ENCODE results near the gene SLC16A3.

Gene SLC16A3

DNA sequence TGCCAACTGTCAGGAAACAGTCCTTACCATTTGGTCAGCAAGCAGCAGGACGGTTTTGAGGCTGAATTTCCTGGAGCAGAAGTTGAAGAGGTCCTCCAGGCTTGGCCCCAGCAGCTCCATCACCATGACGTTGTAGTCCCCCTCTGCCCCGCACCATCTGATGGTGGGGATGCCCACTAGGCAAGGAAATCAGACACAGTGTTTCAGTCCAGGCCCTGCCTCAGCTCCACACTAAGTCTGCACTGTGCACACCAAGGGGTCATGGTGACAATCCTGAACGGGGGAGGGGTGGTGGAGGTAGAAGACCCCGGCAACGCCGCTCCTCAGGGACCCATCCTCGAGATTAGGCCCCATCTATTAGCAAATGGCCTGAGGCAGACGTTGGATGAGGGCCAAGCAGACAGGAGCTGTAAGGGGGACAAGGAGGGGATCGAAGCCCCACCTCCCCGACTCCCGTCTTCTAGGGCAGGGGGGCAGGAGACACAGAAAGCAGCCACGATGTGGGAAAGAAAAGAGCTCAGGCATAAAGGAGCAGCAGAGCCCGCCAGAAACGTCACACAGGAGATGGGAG, 26.6 kb downstream of the SLC16A3 start:
- H3K4me1 ChIP-seq (ENCODE audit: control insufficient read depth, insufficient read depth, low read length): no peaks in the 10 kb centered on the region
- no peak overlapping the region for H3K27ac ChIP-seq (ENCODE audit: extremely low read depth, low read depth, low read length)
- H3K4me3 ChIP-seq (ENCODE audit: low read depth, low read length): no peak overlapping the region
- CTCF ChIA-PET: interaction anchor here (0.7 to 0.8 kb wide), 2 partner anchors 11 to 19 kb away, joined by 3 read pairs; no protein-coding TSS in a partner anchor
- peaks cover 62 to 96% of the 10 kb centered on the region in 2 experiments for H3K36me3 ChIP-seq (ENCODE audit: control insufficient read depth in 2 of 2, insufficient read depth in 1 of 2, low read length in 2 of 2)
- TF ChIP-seq OVOL3 (tag by site-specific recombination; IDR thresholded peaks at IDR 0.05): no peak
- TF ChIP-seq, protein P1, sequence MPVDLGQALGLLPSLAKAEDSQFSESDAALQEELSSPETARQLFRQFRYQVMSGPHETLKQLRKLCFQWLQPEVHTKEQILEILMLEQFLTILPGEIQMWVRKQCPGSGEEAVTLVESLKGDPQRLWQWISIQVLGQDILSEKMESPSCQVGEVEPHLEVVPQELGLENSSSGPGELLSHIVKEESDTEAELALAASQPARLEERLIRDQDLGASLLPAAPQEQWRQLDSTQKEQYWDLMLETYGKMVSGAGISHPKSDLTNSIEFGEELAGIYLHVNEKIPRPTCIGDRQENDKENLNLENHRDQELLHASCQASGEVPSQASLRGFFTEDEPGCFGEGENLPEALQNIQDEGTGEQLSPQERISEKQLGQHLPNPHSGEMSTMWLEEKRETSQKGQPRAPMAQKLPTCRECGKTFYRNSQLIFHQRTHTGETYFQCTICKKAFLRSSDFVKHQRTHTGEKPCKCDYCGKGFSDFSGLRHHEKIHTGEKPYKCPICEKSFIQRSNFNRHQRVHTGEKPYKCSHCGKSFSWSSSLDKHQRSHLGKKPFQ (tag by site-specific recombination; IDR thresholded peaks at IDR 0.05): no peak
- POLR2A ChIA-PET: interaction anchor here (0.7 to 1.5 kb wide), 5 partner anchors 9 to 152 kb away, joined by 3 to 6 read pairs (median 4); partner anchors contain the start of gene CSNK1D
- H3K9me3 ChIP-seq (ENCODE audit: control insufficient read depth, insufficient read depth, low read depth, low read length): no peaks in the 10 kb centered on the region

DNA sequence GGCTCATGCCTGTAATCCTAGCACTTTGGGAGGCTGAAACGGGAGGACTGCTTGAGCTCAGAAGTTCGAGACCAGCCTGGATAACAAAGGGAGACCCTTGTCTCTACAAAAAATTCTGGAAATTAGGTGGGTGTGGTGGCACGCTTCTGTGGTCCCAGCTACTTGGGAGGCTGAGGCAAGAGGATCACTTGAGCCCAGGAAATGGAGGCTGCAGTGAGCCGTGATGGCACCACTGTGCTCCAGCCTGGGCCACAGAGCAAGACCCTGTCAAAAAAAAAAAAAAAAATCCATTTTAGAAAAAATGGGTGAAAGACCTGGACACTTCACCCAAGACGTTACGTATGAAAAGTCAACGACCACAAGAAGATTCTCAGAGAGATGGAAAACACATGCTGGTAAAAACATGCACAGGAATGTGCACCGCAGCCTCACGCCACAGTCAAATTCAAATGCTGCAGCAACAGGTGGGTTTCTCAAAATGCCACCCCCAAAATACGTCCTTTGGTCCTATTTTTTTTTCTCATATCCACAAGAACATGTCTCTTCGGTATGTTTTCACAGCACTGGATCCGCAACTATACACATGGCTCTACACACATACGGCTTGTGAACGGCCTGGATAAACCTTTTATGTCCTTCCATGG, 27.5 kb downstream of the SLC16A3 start:
- CTCF ChIA-PET: interaction anchor here (0.7 to 0.8 kb wide), 2 partner anchors 12 to 20 kb away, joined by 3 read pairs; no protein-coding TSS in a partner anchor

DNA sequence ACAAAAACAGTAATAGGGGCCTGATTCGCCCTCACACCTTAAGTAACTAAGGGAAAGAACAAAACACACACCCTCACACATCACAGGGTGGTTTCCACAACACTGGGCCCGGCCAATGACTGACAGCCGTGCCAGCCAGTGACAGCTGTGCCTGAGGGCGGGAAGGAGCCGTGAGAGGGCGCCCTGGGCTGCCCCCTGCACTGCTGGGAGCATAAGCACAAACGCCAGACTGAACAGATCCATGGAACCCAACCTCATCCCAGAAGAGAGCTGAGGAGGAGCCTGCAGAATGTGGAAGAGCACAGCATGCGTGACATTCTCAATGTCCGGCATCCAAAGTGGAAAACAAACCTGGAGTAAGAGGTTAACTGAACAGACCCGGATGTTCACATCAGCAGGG, 28.6 kb downstream of the SLC16A3 start:
- Histone ChIP-seq H3K9me3 (ENCODE audit: control insufficient read depth, insufficient read depth, low read depth, low read length) (no peaks in the 10 kb centered on the region), H3K27ac (ENCODE audit: extremely low read depth, low read depth, low read length) (no peak overlapping the region; the same call in 1 of the 2 replicates), H3K36me3 (ENCODE audit: control insufficient read depth in 2 of 2, insufficient read depth in 1 of 2, low read length in 2 of 2) (peaks cover 58 to 96% of the 10 kb centered on the region in 2 experiments), H3K4me3 (ENCODE audit: low read depth, low read length) (no peak overlapping the region), H3K4me1 (ENCODE audit: control insufficient read depth, insufficient read depth, low read length) (no peaks in the 10 kb centered on the region)
- ChIA-PET CTCF (interaction anchor here (0.6 to 1.2 kb wide), 3 partner anchors 14 to 89 kb away, joined by 3 to 4 read pairs (median 3); no protein-coding TSS in a partner anchor), POLR2A (interaction anchor here (1.7 kb wide), 1 partner anchor 16 kb away, joined by 6 read pairs; no protein-coding TSS in a partner anchor)
- no peak for TF ChIP-seq ZNF292 (tag by site-specific recombination; IDR thresholded peaks at IDR 0.05; ENCODE audit: borderline replicate concordance, low read depth)
- peak; percentile 38 for TF ChIP-seq GLIS1 (tag by site-specific recombination; IDR thresholded peaks at IDR 0.05)
- no peak for TF ChIP-seq ZNF416 (tag by site-specific recombination; IDR thresholded peaks at IDR 0.05)
- no peak for TF ChIP-seq ZBTB20 (tag by site-specific recombination; IDR thresholded peaks at IDR 0.05)
- TF ChIP-seq ZNF132 (tag by site-specific recombination; IDR thresholded peaks at IDR 0.05; ENCODE audit: borderline replicate concordance): no peak
- TF ChIP-seq, protein P2, sequence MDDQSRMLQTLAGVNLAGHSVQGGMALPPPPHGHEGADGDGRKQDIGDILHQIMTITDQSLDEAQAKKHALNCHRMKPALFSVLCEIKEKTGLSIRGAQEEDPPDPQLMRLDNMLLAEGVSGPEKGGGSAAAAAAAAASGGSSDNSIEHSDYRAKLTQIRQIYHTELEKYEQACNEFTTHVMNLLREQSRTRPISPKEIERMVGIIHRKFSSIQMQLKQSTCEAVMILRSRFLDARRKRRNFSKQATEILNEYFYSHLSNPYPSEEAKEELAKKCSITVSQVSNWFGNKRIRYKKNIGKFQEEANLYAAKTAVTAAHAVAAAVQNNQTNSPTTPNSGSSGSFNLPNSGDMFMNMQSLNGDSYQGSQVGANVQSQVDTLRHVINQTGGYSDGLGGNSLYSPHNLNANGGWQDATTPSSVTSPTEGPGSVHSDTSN (CRISPR knock-in tag; IDR thresholded peaks at IDR 0.05): no peak
- peak; percentile 39 for TF ChIP-seq SP2 (tag by site-specific recombination; IDR thresholded peaks at IDR 0.05)
- TF ChIP-seq ZBTB48 (tag by site-specific recombination; IDR thresholded peaks at IDR 0.05): no peak
- no peak for TF ChIP-seq ZNF138 (tag by site-specific recombination; IDR thresholded peaks at IDR 0.05; ENCODE audit: borderline replicate concordance)

More for the DNA sequence above, 27.5 kb downstream of the SLC16A3 start:
- POLR2A ChIA-PET: interaction anchor here (1.4 to 1.5 kb wide), 2 partner anchors 13 to 17 kb away, joined by 4 to 6 read pairs; partner anchors contain the start of gene CSNK1D
- no peak overlapping the region for H3K27ac ChIP-seq (ENCODE audit: extremely low read depth, low read depth, low read length)
- TF ChIP-seq ZSCAN30 (tag by site-specific recombination; IDR thresholded peaks at IDR 0.05): no peak
- peak; percentile 49; the same call in 1 of the 2 replicates for TF ChIP-seq SCRT1 (tag by site-specific recombination; IDR thresholded peaks at IDR 0.05; ENCODE audit: borderline replicate concordance)
- TF ChIP-seq SCRT2 (tag by site-specific recombination; IDR thresholded peaks at IDR 0.05): peak; percentile 92
- TF ChIP-seq GFI1B (tag by site-specific recombination; IDR thresholded peaks at IDR 0.05): no peak
- no peaks in the 10 kb centered on the region for H3K4me1 ChIP-seq (ENCODE audit: control insufficient read depth, insufficient read depth, low read length)
- peaks cover 61 to 96% of the 10 kb centered on the region in 2 experiments for H3K36me3 ChIP-seq (ENCODE audit: control insufficient read depth in 2 of 2, insufficient read depth in 1 of 2, low read length in 2 of 2)
- no peaks in the 10 kb centered on the region for H3K9me3 ChIP-seq (ENCODE audit: control insufficient read depth, insufficient read depth, low read depth, low read length)
- H3K4me3 ChIP-seq (ENCODE audit: low read depth, low read length): no peak overlapping the region

Measured in HEK293 (cell line).